SK-N-SH (cell line): ENCODE measurements around the gene PSEN2. TPM values are rescaled to one million over a fixed set of nuclear protein-coding genes. Genes with fewer than 3 reads are reported as not detected.

Experiments
- CTCF ChIA-PET: fragments of 300-600, 350-600 bp; formaldehyde crosslinking; extraction: SDS; loops from one replicate; lab custom pipeline; 2021; lab: Yijun Ruan, JAX
- POLR2A ChIA-PET: fragments of 350-600 bp; sonication (Branson Sonifier 250); formaldehyde crosslinking; extraction: SDS; loops from one replicate; lab custom pipeline; 2020; ENCODE audit warnings: antibody characterized with exemption, inconsistent platforms; lab: Yijun Ruan, JAX
- DNase-seq: peaks from one replicate; pipeline ENCODE4 v3.0.0; 2012
- H2AFZ ChIP-seq: fragments of 200-600 bp; sonication (generic); 2 replicates; pipeline ENCODE4 v1.8.1; 2016; ENCODE audit warnings: antibody characterized with exemption, mild to moderate bottlenecking, low read depth
- H3F3A ChIP-seq: fragments of 200-600 bp; sonication (generic); replicated peaks from 2 replicates; pipeline ENCODE3; 2016; ENCODE audit warnings: antibody characterized with exemption, mild to moderate bottlenecking; ENCODE audit not compliant: insufficient read depth
- H3K27ac ChIP-seq, 2 experiments: fragments of 200-500 bp in 1 of 2; fragments of 200-600 bp in 1 of 2; sonication (Bioruptor generic) in 1 of 2; sonication (generic), shearing (Covaris generic) in 1 of 2; 2 replicates each; pipeline versions ENCODE4 v1.5.1 to v1.6.1; 2014 to 2016; ENCODE audit warnings: low read depth in 2 of 2, inconsistent platforms in 1 of 2, low read length in 1 of 2, mild to moderate bottlenecking in 1 of 2, mixed read lengths in 1 of 2
- H3K27me3 ChIP-seq: fragments of 200-600 bp; sonication (generic), shearing (Covaris generic); 2 replicates; pipeline ENCODE4 v1.6.1; 2016; ENCODE audit warnings: mixed run types; ENCODE audit not compliant: insufficient read depth
- H3K36me3 ChIP-seq, 2 experiments: fragments of 200-500 bp in 1 of 2; fragments of 200-600 bp in 1 of 2; sonication (Bioruptor generic) in 1 of 2; sonication (generic) in 1 of 2; replicated peaks in 1 of 2; 2 replicates each; pipeline versions ENCODE3 to v1.5.1; 2014 to 2016; ENCODE audit warnings: low read length in 1 of 2, mild to moderate bottlenecking in 1 of 2; ENCODE audit not compliant: insufficient read depth in 2 of 2, control insufficient read depth in 1 of 2
- H3K4me1 ChIP-seq, 2 experiments: fragments of 200-500 bp in 1 of 2; fragments of 200-600 bp in 1 of 2; sonication (Bioruptor generic) in 1 of 2; sonication (generic), shearing (Covaris generic) in 1 of 2; 2 replicates each; pipeline versions ENCODE4 v1.5.1 to v1.6.1; 2014 to 2016; ENCODE audit warnings: low read depth in 1 of 2, low read length in 1 of 2, mixed run types in 1 of 2; ENCODE audit not compliant: insufficient read depth in 2 of 2, control insufficient read depth in 1 of 2
- H3K4me2 ChIP-seq: fragments of 200-600 bp; sonication (generic), shearing (Covaris generic); 2 replicates; pipeline ENCODE4 v1.6.1; 2017; ENCODE audit warnings: mixed run types
- H3K4me3 ChIP-seq, 2 experiments: fragments of 200-500 bp in 1 of 2; fragments of 200-600 bp in 1 of 2; sonication (Bioruptor generic) in 1 of 2; sonication (generic), shearing (Covaris generic) in 1 of 2; 2 replicates each; pipeline versions ENCODE4 v1.5.1 to v1.8.1; 2014 to 2016; ENCODE audit warnings: low read depth in 2 of 2, inconsistent platforms in 1 of 2, low read length in 1 of 2, mild to moderate bottlenecking in 1 of 2, mixed read lengths in 1 of 2, moderate library complexity in 1 of 2
- H3K79me2 ChIP-seq: fragments of 200-600 bp; sonication (generic); 2 replicates; pipeline ENCODE4 v1.8.1; 2017; ENCODE audit warnings: mild to moderate bottlenecking; ENCODE audit not compliant: insufficient read depth
- H3K9ac ChIP-seq: fragments of 200-600 bp; sonication (generic); 2 replicates; pipeline ENCODE4 v1.6.1; 2017; ENCODE audit warnings: mixed run types
- H3K9me2 ChIP-seq: fragments of 200-600 bp; sonication (generic); 2 replicates; pipeline ENCODE4 v1.6.1; 2017; ENCODE audit warnings: mixed run types
- H3K9me3 ChIP-seq: fragments of 200-600 bp; sonication (generic); 2 replicates; pipeline ENCODE4 v1.6.1; 2017; ENCODE audit warnings: mixed run types, mild to moderate bottlenecking, moderate library complexity
- H4K20me1 ChIP-seq: fragments of 200-600 bp; sonication (generic); 2 replicates; pipeline ENCODE4 v1.6.1; 2017; ENCODE audit warnings: mild to moderate bottlenecking, mixed run types; ENCODE audit not compliant: insufficient read depth
- CHD2 ChIP-seq: fragments of 150-350 bp; IDR thresholded peaks from 2 replicates; pipeline ENCODE4 v1.6.1; 2018; ENCODE audit warnings: low read length; ENCODE audit not compliant: partially characterized antibody
- EP300 ChIP-seq, 2 experiments: IDR thresholded peaks; 2 replicates each; pipeline versions ENCODE4 v1.4.0 to v1.6.1; 2012; ENCODE audit warnings: borderline replicate concordance in 1 of 2, low read depth in 1 of 2, low read length in 1 of 2
- EZH2phosphoT487 ChIP-seq: fragments of 200-600 bp; sonication (generic); IDR thresholded peaks from 2 replicates; pipeline ENCODE4 v1.6.1; 2017; ENCODE audit warnings: low read depth, mixed run types, mild to moderate bottlenecking, antibody characterized with exemption, moderate library complexity, borderline replicate concordance
- FOXJ3 ChIP-seq: sonication (generic); formaldehyde crosslinking; IDR thresholded peaks from 2 replicates; pipeline ENCODE4 v1.5.1; 2020; ENCODE audit warnings: mild to moderate bottlenecking, missing genetic modification reagents
- FOXM1 ChIP-seq: IDR thresholded peaks from 2 replicates; pipeline ENCODE4 v1.4.0; 2012; ENCODE audit warnings: low read depth, mild to moderate bottlenecking
- GATA2 ChIP-seq: sonication (generic); formaldehyde crosslinking; IDR thresholded peaks from 2 replicates; pipeline ENCODE4 v1.5.0; 2020; ENCODE audit warnings: mild to moderate bottlenecking, missing genetic modification reagents
- MEF2A ChIP-seq: IDR thresholded peaks from 2 replicates; pipeline ENCODE4 v1.4.0; 2012; ENCODE audit warnings: low read depth, borderline replicate concordance
- POLR2AphosphoS5 ChIP-seq: IDR thresholded peaks from 2 replicates; pipeline ENCODE4 v1.6.1; 2012; ENCODE audit warnings: low read depth, low read length
- RFX5 ChIP-seq: IDR thresholded peaks from 2 replicates; pipeline ENCODE4 v1.6.1; 2012; ENCODE audit warnings: mild to moderate bottlenecking, improper control_type of control experiment, low read length
- RXRA ChIP-seq: IDR thresholded peaks from 2 replicates; pipeline ENCODE4 v1.4.0; 2012; ENCODE audit warnings: low read depth, mild to moderate bottlenecking, borderline replicate concordance
- SIN3A ChIP-seq: IDR thresholded peaks from 2 replicates; pipeline ENCODE4 v1.6.1; 2012; ENCODE audit warnings: low read depth, mild to moderate bottlenecking, low read length, moderate library complexity, borderline replicate concordance
- SMC3 ChIP-seq: IDR thresholded peaks from 2 replicates; pipeline ENCODE4 v1.6.1; 2012; ENCODE audit warnings: low read depth, low read length, improper control_type of control experiment
- TEAD4 ChIP-seq: IDR thresholded peaks from 2 replicates; pipeline ENCODE4 v1.4.0; 2012; ENCODE audit warnings: mild to moderate bottlenecking, borderline replicate concordance; ENCODE audit not compliant: insufficient read depth
- USF1 ChIP-seq: IDR thresholded peaks from 2 replicates; pipeline ENCODE4 v1.4.0; 2012; ENCODE audit warnings: low read depth, borderline replicate concordance
- USF2 ChIP-seq: fragments of 150-350 bp; IDR thresholded peaks from 2 replicates; pipeline ENCODE4 v1.6.1; 2017; ENCODE audit warnings: antibody characterized with exemption, low read length, low read depth, borderline replicate concordance
- WGBS: methylation state at CpG from one replicate; pipeline ENCODE4 v1.1.6; 2017; ENCODE audit warnings: low lambda C conversion rate; 5-methylcytosine and 5-hydroxymethylcytosine counted together
- polyA plus RNA-seq, 3 experiments: library from polyadenylated mRNA; depleted of rRNA; stranded (reverse); fragments of >200 nt; gene quantifications; 2 replicates each; pipeline ENCODE4 v1.2.3, GENCODE V29; 2012
- TF ChIP-seq, protein P1 (sequence below): fragments of 150-350 bp; IDR thresholded peaks from 2 replicates; pipeline ENCODE4 v1.6.1; 2016; ENCODE audit warnings: mild to moderate bottlenecking, low read depth, low read length
- TF ChIP-seq, protein P2 (sequence below): IDR thresholded peaks from 2 replicates; pipeline ENCODE4 v1.4.0; 2012; ENCODE audit warnings: low read depth

PSEN2 gene
- polyA plus RNA-seq, 1 of the 3 experiments (the other 2 are of a cell fraction), result 20.2 TPM

DNA sequence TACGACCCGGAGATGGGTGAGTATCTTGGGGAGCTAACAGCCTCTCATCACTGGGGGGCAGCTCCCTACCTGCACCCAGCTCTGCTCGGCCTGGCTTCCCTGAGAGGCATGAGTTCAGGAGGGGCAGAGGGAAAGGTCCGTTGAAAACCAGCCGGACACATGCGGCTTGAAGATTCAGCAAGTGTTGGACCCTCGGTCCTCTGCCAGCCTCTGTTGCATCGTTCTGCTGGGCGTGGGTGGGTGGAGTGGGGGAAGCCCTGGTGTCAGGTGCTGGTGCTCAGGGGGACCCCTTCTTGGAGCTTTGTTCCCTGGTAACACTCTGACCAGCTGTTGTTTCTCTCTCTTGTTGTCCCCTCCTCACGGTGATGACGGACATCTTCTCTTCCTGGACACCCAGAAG, 20.9 kb downstream of the PSEN2 start (continued):
- TF ChIP-seq, protein P1, sequence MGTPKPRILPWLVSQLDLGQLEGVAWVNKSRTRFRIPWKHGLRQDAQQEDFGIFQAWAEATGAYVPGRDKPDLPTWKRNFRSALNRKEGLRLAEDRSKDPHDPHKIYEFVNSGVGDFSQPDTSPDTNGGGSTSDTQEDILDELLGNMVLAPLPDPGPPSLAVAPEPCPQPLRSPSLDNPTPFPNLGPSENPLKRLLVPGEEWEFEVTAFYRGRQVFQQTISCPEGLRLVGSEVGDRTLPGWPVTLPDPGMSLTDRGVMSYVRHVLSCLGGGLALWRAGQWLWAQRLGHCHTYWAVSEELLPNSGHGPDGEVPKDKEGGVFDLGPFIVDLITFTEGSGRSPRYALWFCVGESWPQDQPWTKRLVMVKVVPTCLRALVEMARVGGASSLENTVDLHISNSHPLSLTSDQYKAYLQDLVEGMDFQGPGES, result no peak
- TF ChIP-seq MEF2A, result no peak
- no peak for TF ChIP-seq SIN3A

GRCh38 chr1:226891846-226892523, 21.6 kb downstream of the PSEN2 start:
- H3F3A ChIP-seq, result no peaks in the 10 kb centered on the region
- POLR2A ChIA-PET, result no interaction called here
- no peaks in the 10 kb centered on the region for H3K79me2 ChIP-seq
- H4K20me1 ChIP-seq, result no peaks in the 10 kb centered on the region
- TF ChIP-seq RFX5, result no peak
- no peak for TF ChIP-seq SMC3
- TF ChIP-seq USF1, result no peak
- no peak for TF ChIP-seq CHD2
- no peak for TF ChIP-seq RXRA
- TF ChIP-seq FOXM1, result no peak
- TF ChIP-seq, protein P2, sequence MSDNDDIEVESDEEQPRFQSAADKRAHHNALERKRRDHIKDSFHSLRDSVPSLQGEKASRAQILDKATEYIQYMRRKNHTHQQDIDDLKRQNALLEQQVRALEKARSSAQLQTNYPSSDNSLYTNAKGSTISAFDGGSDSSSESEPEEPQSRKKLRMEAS, result no peak
- TF ChIP-seq EZH2phosphoT487, result no peak
- no peak for TF ChIP-seq POLR2AphosphoS5
- TF ChIP-seq EP300 (IDR thresholded peaks at IDR 0.05; ENCODE audit: borderline replicate concordance in 1 of 2, low read depth in 1 of 2, low read length in 1 of 2), result no peak
- TF ChIP-seq FOXJ3 (CRISPR knock-in tag), result no peak
- TF ChIP-seq TEAD4, result no peak
- no peak for TF ChIP-seq GATA2
- TF ChIP-seq, protein P1, result no peak
- no peak for TF ChIP-seq USF2
- TF ChIP-seq, all 33 proteins: peak for 0
- Histone ChIP-seq H2AFZ (no peak overlapping the region), H3K4me1 (no peaks in the 10 kb centered on the region), H3K27me3 (no peaks in the 10 kb centered on the region), H3K9ac (no peak overlapping the region), H3K4me2 (no peak overlapping the region), H3K9me3 (no peaks in the 10 kb centered on the region), H3K4me3 (no peak overlapping the region), H3K9me2 (no peaks in the 10 kb centered on the region), H3K27ac (no peak overlapping the region), H3K36me3 (peaks cover 0 to 31% of the 10 kb centered on the region in 2 experiments)
- DNase-seq, result no peak
- CTCF ChIA-PET, result interaction anchor here (1.0 kb wide), 1 partner anchor 9 kb away, joined by 3 read pairs; no protein-coding TSS in a partner anchor
- WGBS, result 90% methylated on average over 9 of the region's 17 CpGs
